Stomach (tissue), 9 donors: ENCODE results near the gene NPL. TPM values are rescaled to one million over a fixed set of nuclear protein-coding genes. Genes with fewer than 3 reads are reported as not detected.

Experiments
- DNase-seq, 2 donors: peaks; one replicate each; pipeline versions ENCODE4 v3.0.0 to v3.0.0-alpha.2; 2013 to 2019
- H3K27ac ChIP-seq, 5 donors: fragments of 200-600 bp in 4 of 5; sonication (generic) in 4 of 5; one replicate each; pipeline ENCODE4 v1.5.1; 2013 to 2019; ENCODE audit warnings: mild to moderate bottlenecking in 1 of 5, moderate library complexity in 1 of 5
- H3K27me3 ChIP-seq, 3 donors: fragments of 200-600 bp; sonication (generic); one replicate each; pipeline ENCODE4 v1.5.1; 2017 to 2019; ENCODE audit warnings: mixed run types in 1 of 3
- H3K36me3 ChIP-seq, 4 donors: fragments of 200-600 bp; sonication (generic); 1 replicate in 3 of 4; 2 replicates in 1 of 4; pipeline ENCODE4 v1.5.1; 2016 to 2019
- H3K4me1 ChIP-seq, 4 donors: fragments of 200-600 bp; sonication (generic); one replicate each; pipeline ENCODE4 v1.5.1; 2016 to 2019
- H3K4me3 ChIP-seq, 4 donors: fragments of 200-600 bp; sonication (generic) in 3 of 4; one replicate each; pipeline ENCODE4 v1.5.1; 2016 to 2019; ENCODE audit warnings: mild to moderate bottlenecking in 1 of 4
- H3K9me3 ChIP-seq, 4 donors: fragments of 200-600 bp; sonication (generic); one replicate each; pipeline ENCODE4 v1.5.1; 2016 to 2019
- CTCF ChIP-seq, 7 experiments: fragments of 450-650 bp in 4 of 7; fragments of 200-600 bp in 3 of 7; sonication (generic) in 3 of 7; IDR thresholded peaks; one replicate each; pipeline ENCODE4 v1.5.1; 2016 to 2019; ENCODE audit warnings: antibody characterized with exemption in 7 of 7, control low read depth in 2 of 7, mild to moderate bottlenecking in 1 of 7
- EP300 ChIP-seq: sonication (generic); formaldehyde crosslinking; IDR thresholded peaks from one replicate; pipeline ENCODE4 v1.6.1; 2017; ENCODE audit warnings: antibody characterized with exemption
- POLR2A ChIP-seq, 4 donors: fragments of 450-650 bp; IDR thresholded peaks; one replicate each; pipeline ENCODE4 v1.6.1; 2016; ENCODE audit warnings: antibody characterized with exemption in 4 of 4, control low read depth in 2 of 4, mild to moderate bottlenecking in 1 of 4, moderate library complexity in 1 of 4
- POLR2AphosphoS5 ChIP-seq, 3 donors: sonication (generic); formaldehyde crosslinking; IDR thresholded peaks; one replicate each; pipeline ENCODE4 v1.6.1; 2016; ENCODE audit warnings: antibody characterized with exemption in 3 of 3
- WGBS, 5 donors: extraction: QIAGEN DNeasy Blood & Tissue Kit in 3 of 5; methylation state at CpG; one replicate each; pipeline versions ENCODE4 v1.1.5 to v1.1.7; 2013 to 2018; 5-methylcytosine and 5-hydroxymethylcytosine counted together
- intact Hi-C: fragments of 100-400 bp; cut with DNase I; formaldehyde crosslinking; loops from one replicate; pipeline ENCODE4 v1.15.1; 2023; ENCODE audit warnings: low total_unique reads
- polyA plus RNA-seq, 3 donors: library from polyadenylated mRNA; stranded (reverse); fragments of 200-250 nt; gene quantifications; one replicate each; pipeline ENCODE4 v1.2.3, GENCODE V29; 2013
- total RNA-seq, 5 donors: library from RNA; depleted of rRNA; stranded (reverse); fragments of >200 nt; gene quantifications; one replicate each; pipeline versions ENCODE4 v1.1.0 to v1.2.3, GENCODE V29; 2014 to 2016
- donor health status: healthy with polysubstance abuse.
- donor health status: Bipolar disorder and iron deficiency.
- donor health status: healthy.

NPL gene
- total and polyA plus RNA-seq, 8 donors: 0.45 to 48.5 (median 6.0) TPM

- H3K36me3 ChIP-seq: no peaks in the 10 kb centered on the region
- H3K27me3 ChIP-seq: no peaks in the 10 kb centered on the region
- WGBS, 5 donors: 64 to 76% (median 68%) methylated on average over 14 of the region's 14 CpGs
- H3K27ac ChIP-seq: no peak overlapping the region
- TF ChIP-seq POLR2A (IDR thresholded peaks at IDR 0.05): no peak
- TF ChIP-seq CTCF (IDR thresholded peaks at IDR 0.05): no peak
- TF ChIP-seq POLR2AphosphoS5 (IDR thresholded peaks at IDR 0.05): no peak
- no peak for TF ChIP-seq EP300
- H3K4me1 ChIP-seq: no peaks in the 10 kb centered on the region
- intact Hi-C loops: no loop called here
- peak in 1 of 2 donors; percentile 32 for DNase-seq
- no peaks in the 10 kb centered on the region for H3K9me3 ChIP-seq
- no peak overlapping the region for H3K4me3 ChIP-seq
Measured at GRCh38 chr1:182752077-182752988, 37.2 kb upstream of the NPL start.

GRCh38 chr1:182754087-182754486, 35.5 kb upstream of the NPL start:
- TF ChIP-seq EP300: no peak
- TF ChIP-seq POLR2AphosphoS5 (IDR thresholded peaks at IDR 0.05): no peak
- TF ChIP-seq CTCF (IDR thresholded peaks at IDR 0.05): no peak
- TF ChIP-seq POLR2A (IDR thresholded peaks at IDR 0.05): no peak
- Histone ChIP-seq H3K4me3 (no peak overlapping the region), H3K27ac (no peak overlapping the region), H3K36me3 (no peaks in the 10 kb centered on the region), H3K4me1 (no peaks in the 10 kb centered on the region), H3K9me3 (no peaks in the 10 kb centered on the region), H3K27me3 (no peaks in the 10 kb centered on the region)
- intact Hi-C loops: no loop called here
- DNase-seq: no peak
- 49 to 74% (median 58%) methylated on average over 7 of the region's 7 CpGs for WGBS, 5 donors

- H3K9me3 ChIP-seq: no peaks in the 10 kb centered on the region
- H3K27ac ChIP-seq: no peak overlapping the region
- DNase-seq: no peak
- H3K4me1 ChIP-seq: no peaks in the 10 kb centered on the region
- 71 to 81% (median 76%) methylated on average over 4 of the region's 4 CpGs for WGBS, 5 donors
- no peak overlapping the region for H3K4me3 ChIP-seq
- TF ChIP-seq POLR2A (IDR thresholded peaks at IDR 0.05) (no peak), POLR2AphosphoS5 (IDR thresholded peaks at IDR 0.05) (no peak), EP300 (no peak), CTCF (IDR thresholded peaks at IDR 0.05) (no peak)
- no peaks in the 10 kb centered on the region for H3K36me3 ChIP-seq
- intact Hi-C loops: no loop called here
- H3K27me3 ChIP-seq: no peaks in the 10 kb centered on the region
Measured at GRCh38 chr1:182754543-182755314, 34.8 kb upstream of the NPL start.

- Histone ChIP-seq H3K36me3 (no peaks in the 10 kb centered on the region), H3K4me3 (no peak overlapping the region), H3K9me3 (no peaks in the 10 kb centered on the region), H3K27me3 (no peaks in the 10 kb centered on the region), H3K4me1 (no peaks in the 10 kb centered on the region), H3K27ac (no peak overlapping the region)
- DNase-seq: no peak
- TF ChIP-seq POLR2A (IDR thresholded peaks at IDR 0.05) (no peak), CTCF (IDR thresholded peaks at IDR 0.05) (no peak), EP300 (no peak), POLR2AphosphoS5 (IDR thresholded peaks at IDR 0.05) (no peak)
- intact Hi-C loops: no loop called here
Measured at GRCh38 chr1:182755632-182756031, 33.9 kb upstream of the NPL start.
